ENCODE measurements around the gene DNM2.
A peak's percentile ranks its signal among the peaks of the same experiment; 100 is the strongest.

The DNM2 gene

DNA sequence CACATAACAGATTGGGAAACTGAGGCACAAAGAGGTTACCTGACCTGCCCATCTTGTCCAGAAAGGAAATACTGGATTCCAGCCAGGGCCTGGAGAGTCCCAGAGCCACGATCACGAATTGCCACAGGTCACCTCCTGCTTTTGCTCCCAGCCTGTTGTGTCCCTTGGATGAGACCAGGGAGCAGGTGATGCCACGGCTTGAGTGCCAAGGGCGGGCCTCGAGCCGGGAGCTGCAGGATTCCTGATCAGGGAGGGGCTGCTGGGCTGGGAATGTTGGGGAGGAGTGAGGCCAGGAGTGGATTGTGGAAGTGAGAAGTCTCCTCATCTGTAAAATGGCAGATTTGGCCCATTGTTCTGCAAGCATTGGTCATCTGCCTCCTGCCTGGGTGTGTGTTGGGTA is 29.4 kb downstream of the DNM2 start:
- no peak for DNase-seq (ENCODE audit: low read depth)
- H3K4me3 ChIP-seq (ENCODE audit: low read depth, low read length) = no peak overlapping the region
- TF ChIP-seq, protein P1, sequence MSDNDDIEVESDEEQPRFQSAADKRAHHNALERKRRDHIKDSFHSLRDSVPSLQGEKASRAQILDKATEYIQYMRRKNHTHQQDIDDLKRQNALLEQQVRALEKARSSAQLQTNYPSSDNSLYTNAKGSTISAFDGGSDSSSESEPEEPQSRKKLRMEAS (IDR thresholded peaks at IDR 0.05; ENCODE audit: low read depth, low read length) = no peak
- TF ChIP-seq MYC (IDR thresholded peaks at IDR 0.05; ENCODE audit: low read depth, low read length) (no peak), POLR2A (IDR thresholded peaks at IDR 0.05; ENCODE audit: extremely low read depth, insufficient read length) (no peak)
- TF ChIP-seq, protein P2, sequence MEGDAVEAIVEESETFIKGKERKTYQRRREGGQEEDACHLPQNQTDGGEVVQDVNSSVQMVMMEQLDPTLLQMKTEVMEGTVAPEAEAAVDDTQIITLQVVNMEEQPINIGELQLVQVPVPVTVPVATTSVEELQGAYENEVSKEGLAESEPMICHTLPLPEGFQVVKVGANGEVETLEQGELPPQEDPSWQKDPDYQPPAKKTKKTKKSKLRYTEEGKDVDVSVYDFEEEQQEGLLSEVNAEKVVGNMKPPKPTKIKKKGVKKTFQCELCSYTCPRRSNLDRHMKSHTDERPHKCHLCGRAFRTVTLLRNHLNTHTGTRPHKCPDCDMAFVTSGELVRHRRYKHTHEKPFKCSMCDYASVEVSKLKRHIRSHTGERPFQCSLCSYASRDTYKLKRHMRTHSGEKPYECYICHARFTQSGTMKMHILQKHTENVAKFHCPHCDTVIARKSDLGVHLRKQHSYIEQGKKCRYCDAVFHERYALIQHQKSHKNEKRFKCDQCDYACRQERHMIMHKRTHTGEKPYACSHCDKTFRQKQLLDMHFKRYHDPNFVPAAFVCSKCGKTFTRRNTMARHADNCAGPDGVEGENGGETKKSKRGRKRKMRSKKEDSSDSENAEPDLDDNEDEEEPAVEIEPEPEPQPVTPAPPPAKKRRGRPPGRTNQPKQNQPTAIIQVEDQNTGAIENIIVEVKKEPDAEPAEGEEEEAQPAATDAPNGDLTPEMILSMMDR (IDR thresholded peaks at IDR 0.05; ENCODE audit: low read depth, low read length) = no peak

DNA sequence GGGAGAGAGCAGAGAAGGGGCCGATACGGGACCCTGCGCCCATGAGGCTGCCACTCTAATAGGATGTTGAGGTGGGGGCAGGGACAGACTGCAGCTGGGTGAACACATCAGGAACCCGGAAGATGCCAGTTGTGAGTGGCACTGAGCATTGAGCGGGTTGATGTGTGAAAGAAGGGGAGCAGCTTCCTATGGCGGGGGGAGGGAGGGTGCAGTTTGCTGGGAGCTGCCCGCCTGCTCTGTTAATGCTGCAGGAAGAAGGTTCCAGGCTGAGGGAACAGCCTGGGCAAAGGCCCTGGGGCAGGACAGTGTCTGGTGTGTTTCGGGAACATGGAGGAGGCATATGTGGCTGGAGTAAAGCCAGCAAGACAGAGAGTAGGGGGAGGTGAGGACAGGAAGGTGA is 29.8 kb downstream of the DNM2 start:
- DNase-seq (ENCODE audit: low read depth) = no peak
- TF ChIP-seq, protein P1 (IDR thresholded peaks at IDR 0.05; ENCODE audit: low read depth, low read length) = no peak
- TF ChIP-seq, protein P2 (IDR thresholded peaks at IDR 0.05; ENCODE audit: low read depth, low read length) = no peak
- TF ChIP-seq POLR2A (IDR thresholded peaks at IDR 0.05; ENCODE audit: extremely low read depth, insufficient read length) (no peak), MYC (IDR thresholded peaks at IDR 0.05; ENCODE audit: low read depth, low read length) (no peak)
- H3K4me3 ChIP-seq (ENCODE audit: low read depth, low read length) = no peak overlapping the region

DNA sequence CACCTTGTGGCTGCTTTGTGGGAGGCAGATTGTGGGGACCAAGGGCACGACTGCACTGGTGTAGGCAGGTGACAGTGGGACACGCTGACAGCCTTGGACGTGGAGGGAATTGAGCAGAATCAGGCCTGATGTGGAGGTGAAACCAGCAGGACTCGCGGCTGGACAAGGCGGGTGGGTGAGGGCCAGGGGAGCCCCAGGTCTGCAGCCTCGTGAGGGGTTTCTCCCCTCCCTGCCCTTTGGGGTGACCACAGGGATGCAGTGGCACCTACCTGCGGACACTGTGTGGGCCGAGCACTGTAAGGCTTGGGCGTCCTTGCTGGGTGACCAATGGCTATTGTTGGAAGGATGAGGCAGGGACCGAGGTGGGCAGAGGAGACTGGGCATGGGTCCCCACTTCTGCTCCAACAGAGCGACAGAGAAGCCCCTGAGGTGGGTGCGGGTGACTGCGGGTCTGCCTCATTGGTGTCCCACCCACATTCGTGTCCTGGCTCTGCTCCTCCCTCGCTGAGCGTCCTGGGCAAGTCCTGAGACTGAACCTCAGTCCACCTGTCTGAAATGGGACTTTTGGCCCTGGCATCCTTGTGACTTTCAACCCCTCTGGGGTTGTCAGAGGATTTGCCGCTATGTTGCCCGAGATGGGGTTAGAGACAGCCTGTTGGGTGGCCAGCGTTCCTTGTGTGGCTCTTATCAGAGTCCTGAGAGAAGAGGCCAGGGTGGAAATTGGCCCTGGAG is 30.5 kb downstream of the DNM2 start:
- TF ChIP-seq, protein P2 (IDR thresholded peaks at IDR 0.05; ENCODE audit: low read depth, low read length) = no peak
- no peak for TF ChIP-seq POLR2A (IDR thresholded peaks at IDR 0.05; ENCODE audit: extremely low read depth, insufficient read length)
- no peak for TF ChIP-seq MYC (IDR thresholded peaks at IDR 0.05; ENCODE audit: low read depth, low read length)
- TF ChIP-seq, protein P1 (IDR thresholded peaks at IDR 0.05; ENCODE audit: low read depth, low read length) = no peak
- no peak overlapping the region for H3K4me3 ChIP-seq (ENCODE audit: low read depth, low read length)
- DNase-seq (ENCODE audit: low read depth) = no peak

DNA sequence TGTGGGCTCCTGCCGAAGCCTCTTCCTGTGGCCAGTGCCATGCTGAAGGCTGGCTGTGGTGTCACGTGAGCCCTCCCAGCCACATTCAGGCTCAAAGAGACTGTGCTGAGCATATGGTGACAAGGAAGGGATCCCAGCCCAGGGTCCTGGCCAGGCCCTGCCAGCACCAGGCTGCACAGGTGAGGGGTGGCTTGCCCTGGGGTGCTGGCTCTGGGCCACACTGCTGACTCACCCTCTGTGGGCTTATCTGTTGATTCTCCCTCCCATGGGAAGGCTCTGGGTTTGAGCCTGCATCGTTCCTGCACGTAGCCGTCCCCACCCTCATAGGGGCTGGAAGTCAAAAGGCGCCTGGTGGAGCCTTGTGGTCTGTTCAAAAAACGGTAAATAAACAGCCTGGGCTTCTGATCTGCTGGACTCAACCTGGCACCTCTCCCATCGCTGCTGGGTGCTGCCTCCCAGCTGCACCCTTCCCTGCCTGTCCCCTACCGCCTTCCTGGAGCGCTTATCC is 31.1 kb downstream of the DNM2 start:
- H3K4me3 ChIP-seq (ENCODE audit: low read depth, low read length) = no peak overlapping the region
- TF ChIP-seq, protein P1 (IDR thresholded peaks at IDR 0.05; ENCODE audit: low read depth, low read length) = peak; percentile 74
- TF ChIP-seq, protein P2 (IDR thresholded peaks at IDR 0.05; ENCODE audit: low read depth, low read length) = no peak
- TF ChIP-seq MYC (IDR thresholded peaks at IDR 0.05; ENCODE audit: low read depth, low read length) = peak; percentile 34; the same call in 1 of the 2 replicates
- no peak for TF ChIP-seq POLR2A (IDR thresholded peaks at IDR 0.05; ENCODE audit: extremely low read depth, insufficient read length)
- peak; percentile 79 for DNase-seq (ENCODE audit: low read depth)

DNA sequence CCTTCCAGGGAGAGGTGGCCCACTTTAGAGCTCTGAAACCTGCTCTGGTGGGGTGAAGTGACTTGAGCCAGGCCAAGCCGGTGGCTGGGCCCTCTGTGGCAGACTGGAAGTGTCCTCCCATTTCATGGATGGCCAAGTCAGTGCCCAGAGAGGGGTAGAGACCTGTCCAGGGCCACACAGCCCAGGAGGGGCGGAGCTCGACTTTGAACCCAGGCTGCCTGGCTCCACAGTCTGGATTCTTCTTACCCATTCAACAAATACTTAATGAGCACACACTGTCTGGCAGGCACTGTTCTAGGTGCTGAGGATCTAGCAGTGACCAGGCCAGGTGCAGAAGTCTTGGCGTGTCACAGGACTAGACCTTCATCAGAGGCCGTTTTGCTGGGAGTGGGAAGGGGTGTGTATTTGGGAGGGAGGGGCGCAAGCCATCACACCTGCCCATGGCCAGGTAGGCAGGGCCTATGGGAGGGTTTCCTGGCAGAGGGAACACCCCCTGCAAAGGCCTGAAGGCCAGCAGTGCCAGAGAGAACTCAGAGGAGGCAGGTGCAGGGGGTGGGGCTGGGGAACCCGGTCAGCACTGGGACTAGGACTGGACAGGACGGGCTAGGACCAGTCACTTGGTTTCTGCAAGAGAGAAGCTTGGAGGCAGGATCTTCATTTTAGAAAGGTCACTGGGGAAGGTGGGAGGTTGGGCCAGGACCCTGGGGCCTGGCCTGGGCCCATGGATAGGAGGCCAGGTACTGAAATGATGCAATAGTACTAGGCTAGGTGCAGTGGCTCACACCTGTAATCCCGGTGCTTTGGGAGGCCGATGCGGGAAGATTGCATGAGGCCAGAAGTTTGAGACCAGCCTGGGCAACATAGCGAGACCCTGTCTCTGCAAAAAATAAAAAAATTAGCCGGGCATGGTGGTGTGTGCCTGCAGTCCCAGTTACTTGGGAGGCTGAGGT is 31.8 kb downstream of the DNM2 start:
- no peak overlapping the region for H3K4me3 ChIP-seq (ENCODE audit: low read depth, low read length)
- DNase-seq (ENCODE audit: low read depth) = no peak
- no peak for TF ChIP-seq POLR2A (IDR thresholded peaks at IDR 0.05; ENCODE audit: extremely low read depth, insufficient read length)
- TF ChIP-seq MYC (IDR thresholded peaks at IDR 0.05; ENCODE audit: low read depth, low read length) = no peak
- TF ChIP-seq, protein P2 (IDR thresholded peaks at IDR 0.05; ENCODE audit: low read depth, low read length) = no peak
- TF ChIP-seq, protein P1 (IDR thresholded peaks at IDR 0.05; ENCODE audit: low read depth, low read length) = no peak
